Right lobe of liver (tissue), 6 donors: ENCODE measurements around the gene SSH2. TPM values are rescaled to one million over a fixed set of nuclear protein-coding genes. Genes with fewer than 3 reads are reported as not detected.

Source experiments
- ATAC-seq, 4 donors: fragments of 200-7000 bp; cut with Tn5 transposase; one replicate each; pipeline ENCODE4 v1.9.1; 2020; ENCODE audit warnings: mild to moderate bottlenecking in 4 of 4, moderate library complexity in 4 of 4
- DNase-seq, 3 donors: peaks; one replicate each; pipeline ENCODE4 v3.0.0-alpha.2; 2020
- H3K27ac ChIP-seq, 3 donors: fragments of 200-600 bp; one replicate each; pipeline ENCODE4 v1.8.0; 2022
- H3K27me3 ChIP-seq, 2 donors: fragments of 200-600 bp; one replicate each; pipeline ENCODE4 v1.8.0; 2022
- H3K36me3 ChIP-seq, 4 donors: fragments of 200-600 bp; sonication (generic) in 1 of 4; one replicate each; pipeline versions ENCODE4 v1.5.1 to v1.8.0; 2017 to 2022; ENCODE audit warnings: control low read depth in 1 of 4
- H3K4me1 ChIP-seq, 4 donors: fragments of 200-600 bp; sonication (generic) in 1 of 4; one replicate each; pipeline versions ENCODE4 v1.5.1 to v1.8.0; 2017 to 2022; ENCODE audit warnings: control low read depth in 1 of 4
- H3K4me3 ChIP-seq, 3 donors: fragments of 200-600 bp; one replicate each; pipeline ENCODE4 v1.8.0; 2022
- H3K9me3 ChIP-seq, 4 donors: fragments of 200-600 bp; sonication (generic) in 1 of 4; one replicate each; pipeline versions ENCODE4 v1.5.1 to v1.8.0; 2017 to 2022; ENCODE audit warnings: control low read depth in 1 of 4
- CTCF ChIP-seq, 4 donors: fragments of 200-600 bp in 3 of 4; fragments of 450-650 bp in 1 of 4; IDR thresholded peaks; one replicate each; pipeline versions ENCODE4 v1.5.1 to v1.8.0; 2016 to 2022; ENCODE audit warnings: antibody characterized with exemption in 4 of 4, mild to moderate bottlenecking in 2 of 4
- POLR2A ChIP-seq: fragments of 450-650 bp; IDR thresholded peaks from one replicate; pipeline ENCODE4 v1.6.1; 2017; ENCODE audit warnings: antibody characterized with exemption, mild to moderate bottlenecking
- WGBS: methylation state at CpG from one replicate; pipeline ENCODE4 v1.1.6; 2018; ENCODE audit warnings: low coverage, low lambda C conversion rate; ENCODE audit not compliant: insufficient coverage; ENCODE audit errors: missing lambda C conversion rate; 5-methylcytosine and 5-hydroxymethylcytosine counted together
- intact Hi-C, 2 donors: fragments of 100-400 bp; cut with DNase I; formaldehyde crosslinking; loops; one replicate each; pipeline versions ENCODE4 v1.11.2 to v1.14.1; 2022
- total RNA-seq, 6 experiments: library from RNA; depleted of rRNA in 2 of 6; stranded (reverse); fragments of >200 nt in 2 of 6; fragmentation: NEBNext Ultra II Directional in 3 of 6; extraction: Animal tissue kit (Norgen Biotek cat#: 25700) in 3 of 6; gene quantifications; one replicate each; pipeline versions ENCODE4 v1.1.0 to v1.2.4, GENCODE V29; 2016 to 2023
- donor health status: DM: no; HTN: yes; CAD: no.
- donor health status: DM: no; HTN: no; CAD: no.
- donor health status: DM: no; HTN: no; CAD: no.
- donor health status: DM: no; HTN: yes; CAD: no.
- donor health status: DM: no; HTN: yes; CAD: no.

The SSH2 gene
- total RNA-seq, 6 experiments from 2014 or later: 8.0 to 12.7 (median 10.5) TPM

- Histone ChIP-seq H3K27ac (peak overlapping the region; percentile 26 to 77 (median 55)), H3K27me3 (no peaks in the 10 kb centered on the region), H3K36me3 (no peaks in the 10 kb centered on the region), H3K9me3 (no peaks in the 10 kb centered on the region), H3K4me1 (peaks cover 0 to 35% (median 16%) of the 10 kb centered on the region in 4 donors), H3K4me3 (peak overlapping the region; percentile 66 to 84 (median 73))
- WGBS: 0% methylated on average over 6 of the region's 72 CpGs
- intact Hi-C loops: no loop called here
- ATAC-seq (peak; percentile 5 to 17 (median 8)), DNase-seq (peak in 1 of 3 donors; percentile 62)
- TF ChIP-seq POLR2A (no peak), CTCF (IDR thresholded peaks at IDR 0.05) (no peak)
Measured at GRCh38 chr17:29588562-29589411, 341.2 kb downstream of the SSH2 start.

- Histone ChIP-seq H3K27ac (peak overlapping the region; percentile 26 to 77 (median 55)), H3K4me3 (peak overlapping the region; percentile 66 to 84 (median 73)), H3K4me1 (peaks cover 0 to 35% (median 16%) of the 10 kb centered on the region in 4 donors), H3K9me3 (no peaks in the 10 kb centered on the region), H3K36me3 (no peaks in the 10 kb centered on the region), H3K27me3 (no peaks in the 10 kb centered on the region)
- DNase-seq: peak in 2 of 3 donors; percentile 13 to 38
- 26% methylated on average over 7 of the region's 8 CpGs for WGBS
- TF ChIP-seq POLR2A (no peak), CTCF (IDR thresholded peaks at IDR 0.05) (no peak)
- no peak for ATAC-seq
- intact Hi-C loops: no loop called here
Measured at GRCh38 chr17:29588017-29588561, 341.9 kb downstream of the SSH2 start.

GRCh38 chr17:29587591-29587990 lies 342.4 kb downstream of the SSH2 start:
- Histone ChIP-seq H3K27me3 (no peaks in the 10 kb centered on the region), H3K4me3 (no peak overlapping the region), H3K9me3 (no peaks in the 10 kb centered on the region), H3K36me3 (no peaks in the 10 kb centered on the region), H3K27ac (peak overlapping the region in 1 of 3 donors; percentile 77), H3K4me1 (peaks cover 0 to 33% (median 15%) of the 10 kb centered on the region in 4 donors)
- ATAC-seq (no peak), DNase-seq (peak in 1 of 3 donors; percentile 12)
- no peak for TF ChIP-seq CTCF (IDR thresholded peaks at IDR 0.05)
- TF ChIP-seq POLR2A: no peak
- 79% methylated on average over 2 of the region's 6 CpGs for WGBS
- intact Hi-C loops: no loop called here

GRCh38 chr17:29586676-29587469 lies 343.2 kb downstream of the SSH2 start:
- Histone ChIP-seq H3K27ac (no peak overlapping the region), H3K27me3 (no peaks in the 10 kb centered on the region), H3K36me3 (no peaks in the 10 kb centered on the region), H3K9me3 (no peaks in the 10 kb centered on the region), H3K4me3 (no peak overlapping the region), H3K4me1 (peaks cover 0 to 26% (median 11%) of the 10 kb centered on the region in 4 donors)
- no peak for TF ChIP-seq POLR2A
- TF ChIP-seq CTCF (IDR thresholded peaks at IDR 0.05): no peak
- ATAC-seq: no peak
- peak in 2 of 3 donors; percentile 16 to 37 for DNase-seq
- no CpG with 5 or more reads among the region's 9 CpGs for WGBS
- intact Hi-C loops: no loop called here
